ENCODE results near the gene LEKR1.
A peak's percentile ranks its signal among the peaks of the same experiment; 100 is the strongest.

Gene LEKR1

DNA sequence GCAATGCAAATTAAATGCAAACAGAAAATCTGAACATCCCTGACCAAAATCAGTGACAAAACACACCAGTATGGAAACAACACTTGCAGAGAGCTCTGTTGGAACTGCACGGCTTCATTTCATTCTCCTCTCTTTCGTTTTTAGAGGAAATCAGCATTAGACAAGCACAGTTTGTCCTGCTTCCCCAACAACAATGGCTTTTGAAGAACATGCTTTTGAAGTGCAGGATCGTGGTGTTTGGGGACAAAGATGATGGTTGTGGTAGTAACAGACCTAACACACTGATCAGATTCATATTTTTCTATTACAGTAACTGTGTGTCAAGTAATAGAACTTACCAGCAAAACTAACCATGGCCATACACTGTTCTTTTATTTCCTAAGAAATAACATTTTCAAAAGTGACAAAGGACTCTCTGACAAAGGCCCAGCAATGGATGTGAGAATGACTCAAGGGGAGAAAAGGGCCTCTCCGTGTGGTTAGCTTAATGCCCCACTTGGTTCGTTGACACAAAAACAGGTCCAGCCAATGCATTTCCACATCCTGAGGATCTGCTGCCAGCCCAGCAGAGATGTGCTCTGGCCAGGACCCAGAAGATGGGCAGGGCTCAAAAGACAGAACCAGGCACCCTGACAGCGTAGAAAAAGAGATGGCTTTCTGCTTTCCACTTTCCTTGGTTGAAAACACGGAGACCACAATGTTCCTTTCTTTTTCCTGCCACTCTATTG is 249.7 kb downstream of the LEKR1 start:
- H3K27ac Mint-ChIP-seq = no peak overlapping the region
- H3K27me3 Mint-ChIP-seq = no peaks in the 10 kb centered on the region
- no peaks in the 10 kb centered on the region for H3K9me3 Mint-ChIP-seq
- intact Hi-C loops (cut with micrococcal nuclease) = loop anchor here (10.0 kb wide), 1 partner anchor 91 kb away; no protein-coding TSS in a partner anchor
- H3K4me1 Mint-ChIP-seq (ENCODE audit: low read depth) = no peaks in the 10 kb centered on the region
- no peak overlapping the region for H3K4me3 Mint-ChIP-seq
- no peaks in the 10 kb centered on the region for H3K36me3 Mint-ChIP-seq (ENCODE audit: low read depth)

DNA sequence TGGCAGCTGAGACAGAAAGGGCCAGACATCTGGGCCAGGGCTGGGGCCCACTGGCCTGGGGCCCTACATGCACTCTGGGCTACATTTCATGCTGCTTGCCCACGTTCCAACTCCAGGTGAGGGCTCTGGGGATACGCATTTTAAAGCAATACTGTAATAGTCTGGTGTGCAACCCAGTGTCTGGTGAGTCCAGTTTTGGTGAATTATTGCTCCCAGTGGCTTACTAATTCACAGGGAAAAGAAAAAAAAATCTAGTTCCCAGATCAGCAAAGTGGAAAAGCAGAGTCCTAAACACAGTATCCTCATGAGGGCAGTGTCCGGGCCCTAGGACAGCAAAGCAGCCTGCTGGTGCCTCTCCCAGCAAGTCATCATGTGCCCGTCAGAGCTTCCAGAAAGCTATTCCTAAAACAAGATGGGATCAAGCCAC is 251.4 kb downstream of the LEKR1 start:
- no peak overlapping the region for H3K27ac Mint-ChIP-seq
- H3K9me3 Mint-ChIP-seq = no peaks in the 10 kb centered on the region
- peaks cover 4% of the 10 kb centered on the region for H3K27me3 Mint-ChIP-seq
- H3K4me3 Mint-ChIP-seq = no peak overlapping the region
- intact Hi-C loops (cut with micrococcal nuclease) = loop anchor here (10.0 kb wide), 1 partner anchor 93 kb away; no protein-coding TSS in a partner anchor
- H3K4me1 Mint-ChIP-seq (ENCODE audit: low read depth) = no peaks in the 10 kb centered on the region
- H3K36me3 Mint-ChIP-seq (ENCODE audit: low read depth) = no peaks in the 10 kb centered on the region

- Mint-ChIP-seq H3K4me3 (no peak overlapping the region), H3K27ac (no peak overlapping the region), H3K36me3 (ENCODE audit: low read depth) (no peaks in the 10 kb centered on the region)
Observed at GRCh38 chr3:157078131-157078810, 252.1 kb downstream of the LEKR1 start.

DNA sequence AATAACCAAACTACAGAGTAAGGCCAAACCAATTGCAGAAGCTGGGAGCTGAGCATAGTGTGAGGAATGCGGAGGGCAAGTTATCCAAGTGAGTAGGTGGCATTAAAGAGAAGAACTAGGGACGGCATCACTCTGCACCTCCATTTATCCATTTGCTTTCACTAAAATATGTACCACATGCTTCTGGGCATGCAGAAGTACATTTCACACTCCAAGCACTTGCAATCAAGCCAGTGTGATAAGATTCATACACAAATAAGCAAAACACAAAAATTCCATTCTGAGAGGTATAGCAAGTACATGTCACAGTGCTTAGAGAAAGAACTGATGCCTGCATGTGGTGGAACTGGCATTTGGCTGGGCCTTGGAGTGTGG is 252.6 kb downstream of the LEKR1 start:
- H3K36me3 Mint-ChIP-seq (ENCODE audit: low read depth) = no peaks in the 10 kb centered on the region
- intact Hi-C loops (cut with micrococcal nuclease) = loop anchor here (10.0 kb wide), 1 partner anchor 94 kb away; no protein-coding TSS in a partner anchor
- no peak overlapping the region for H3K27ac Mint-ChIP-seq

More at GRCh38 chr3:157078131-157078810, 252.1 kb downstream of the LEKR1 start:
- H3K9me3 Mint-ChIP-seq = no peaks in the 10 kb centered on the region
- intact Hi-C loops (cut with micrococcal nuclease) = loop anchor here (10.0 kb wide), 1 partner anchor 93 kb away; no protein-coding TSS in a partner anchor
- peaks cover 8% of the 10 kb centered on the region for H3K27me3 Mint-ChIP-seq
- H3K4me1 Mint-ChIP-seq (ENCODE audit: low read depth) = no peaks in the 10 kb centered on the region

GRCh38 chr3:157079676-157080369 is 253.7 kb downstream of the LEKR1 start:
- H3K4me1 Mint-ChIP-seq (ENCODE audit: low read depth) = no peaks in the 10 kb centered on the region
- peaks cover 8% of the 10 kb centered on the region for H3K27me3 Mint-ChIP-seq
- no peaks in the 10 kb centered on the region for H3K9me3 Mint-ChIP-seq
- intact Hi-C loops (cut with micrococcal nuclease) = loop anchor here (2.0 to 10.0 kb wide), 4 partner anchors 57 to 929 kb away; no protein-coding TSS in a partner anchor
- H3K4me3 Mint-ChIP-seq = no peak overlapping the region
- H3K36me3 Mint-ChIP-seq (ENCODE audit: low read depth) = no peaks in the 10 kb centered on the region
- H3K27ac Mint-ChIP-seq = no peak overlapping the region

More for the DNA sequence above, 252.6 kb downstream of the LEKR1 start:
- peaks cover 8% of the 10 kb centered on the region for H3K27me3 Mint-ChIP-seq
- no peaks in the 10 kb centered on the region for H3K9me3 Mint-ChIP-seq
- no peaks in the 10 kb centered on the region for H3K4me1 Mint-ChIP-seq (ENCODE audit: low read depth)
- H3K4me3 Mint-ChIP-seq = no peak overlapping the region

DNA sequence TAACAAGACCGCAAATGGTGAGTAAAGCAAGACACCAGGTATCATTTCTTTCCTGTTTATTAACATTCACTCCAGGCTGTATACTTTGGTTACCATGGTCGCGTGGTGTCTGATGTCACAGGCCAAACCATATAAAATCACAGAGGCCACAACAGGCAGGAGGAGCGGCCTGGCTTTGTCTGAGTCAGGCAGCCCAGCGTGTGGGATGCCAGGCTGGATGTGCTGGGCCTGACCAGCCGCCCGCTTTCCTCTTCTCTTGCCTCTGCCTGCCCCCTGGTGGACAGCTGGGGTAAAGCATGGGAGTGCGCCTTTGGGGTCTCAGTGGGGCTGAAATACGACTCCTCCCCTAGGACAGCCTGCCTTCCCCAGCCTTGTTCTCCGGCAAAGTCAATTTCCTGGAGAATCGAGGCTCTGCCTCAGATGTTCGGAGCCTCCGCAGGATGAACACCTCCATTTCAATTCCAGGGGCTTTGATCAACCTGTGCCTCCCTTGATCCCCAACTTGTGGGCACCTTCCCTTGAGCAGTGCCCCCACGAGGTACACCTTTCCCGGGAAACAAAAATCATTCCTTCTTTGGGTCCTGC is 255.6 kb downstream of the LEKR1 start:
- H3K4me1 Mint-ChIP-seq (ENCODE audit: low read depth) = no peaks in the 10 kb centered on the region
- H3K36me3 Mint-ChIP-seq (ENCODE audit: low read depth) = no peaks in the 10 kb centered on the region
- intact Hi-C loops (cut with micrococcal nuclease) = loop anchor here (2.0 kb wide), 3 partner anchors 55 to 931 kb away; no protein-coding TSS in a partner anchor
- no peak overlapping the region for H3K4me3 Mint-ChIP-seq
- peaks cover 8% of the 10 kb centered on the region for H3K27me3 Mint-ChIP-seq
- H3K9me3 Mint-ChIP-seq = no peaks in the 10 kb centered on the region
- H3K27ac Mint-ChIP-seq = no peak overlapping the region

GRCh38 chr3:157082305-157082982 is 256.3 kb downstream of the LEKR1 start:
- no peaks in the 10 kb centered on the region for H3K4me1 Mint-ChIP-seq (ENCODE audit: low read depth)
- no peak overlapping the region for H3K4me3 Mint-ChIP-seq
- peaks cover 10% of the 10 kb centered on the region for H3K27me3 Mint-ChIP-seq
- no peaks in the 10 kb centered on the region for H3K36me3 Mint-ChIP-seq (ENCODE audit: low read depth)
- H3K9me3 Mint-ChIP-seq = no peaks in the 10 kb centered on the region
- intact Hi-C loops (cut with micrococcal nuclease) = no loop called here
- H3K27ac Mint-ChIP-seq = no peak overlapping the region

DNA sequence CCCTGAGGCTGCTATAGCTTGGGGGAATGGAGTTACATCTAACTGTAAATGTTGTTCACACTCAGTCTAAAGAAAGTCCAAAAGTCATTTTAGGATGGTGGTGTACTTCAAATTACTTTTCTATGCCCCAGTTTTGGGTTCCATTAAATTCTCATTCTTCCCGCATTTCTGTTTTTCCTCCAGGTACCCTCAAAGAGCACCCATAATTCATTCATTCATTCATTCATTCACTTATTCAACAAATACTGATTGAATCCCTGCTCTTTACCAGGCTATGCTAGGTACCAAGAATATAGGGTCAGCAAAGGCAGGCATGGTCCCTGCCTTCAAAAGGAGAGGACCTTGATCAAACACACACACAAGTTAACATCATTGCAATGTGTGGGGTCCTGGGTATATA is 257.7 kb downstream of the LEKR1 start:
- H3K9me3 Mint-ChIP-seq = no peaks in the 10 kb centered on the region
- no peak overlapping the region for H3K4me3 Mint-ChIP-seq
- H3K36me3 Mint-ChIP-seq (ENCODE audit: low read depth) = no peaks in the 10 kb centered on the region
- H3K27ac Mint-ChIP-seq = no peak overlapping the region
- peaks cover 9% of the 10 kb centered on the region for H3K4me1 Mint-ChIP-seq (ENCODE audit: low read depth)
- intact Hi-C loops (cut with micrococcal nuclease) = no loop called here
- peaks cover 13% of the 10 kb centered on the region for H3K27me3 Mint-ChIP-seq

GRCh38 chr3:157086060-157086750 is 260.1 kb downstream of the LEKR1 start:
- intact Hi-C loops (cut with micrococcal nuclease) = no loop called here
- Mint-ChIP-seq H3K27ac (no peak overlapping the region), H3K27me3 (peaks cover 13% of the 10 kb centered on the region), H3K36me3 (ENCODE audit: low read depth) (no peaks in the 10 kb centered on the region), H3K4me3 (no peak overlapping the region), H3K4me1 (ENCODE audit: low read depth) (peaks cover 27% of the 10 kb centered on the region), H3K9me3 (no peaks in the 10 kb centered on the region)

DNA sequence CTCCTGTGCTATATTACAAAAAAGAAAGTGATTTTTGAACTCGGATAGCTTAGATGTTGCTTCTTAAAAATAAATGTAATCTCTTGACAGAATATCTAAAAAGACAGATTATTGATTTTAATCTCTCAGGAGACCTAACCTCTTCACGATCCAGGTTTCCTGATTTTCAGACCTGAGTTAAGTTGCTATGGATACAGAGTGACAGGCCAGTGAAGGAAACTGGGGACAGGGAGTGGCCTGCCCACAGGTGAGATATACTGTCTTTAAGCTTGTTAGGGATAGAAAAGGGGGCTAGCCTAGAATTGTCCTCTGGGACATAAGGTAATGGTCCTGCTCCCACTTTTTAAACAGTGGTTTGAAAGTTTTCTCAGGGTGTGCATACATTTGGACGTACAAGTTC is 260.6 kb downstream of the LEKR1 start:
- peaks cover 30% of the 10 kb centered on the region for H3K4me1 Mint-ChIP-seq (ENCODE audit: low read depth)
- H3K9me3 Mint-ChIP-seq = no peaks in the 10 kb centered on the region
- intact Hi-C loops (cut with micrococcal nuclease) = no loop called here
- H3K4me3 Mint-ChIP-seq = no peak overlapping the region
- no peak overlapping the region for H3K27ac Mint-ChIP-seq
- H3K36me3 Mint-ChIP-seq (ENCODE audit: low read depth) = no peaks in the 10 kb centered on the region
- H3K27me3 Mint-ChIP-seq = peaks cover 13% of the 10 kb centered on the region

DNA sequence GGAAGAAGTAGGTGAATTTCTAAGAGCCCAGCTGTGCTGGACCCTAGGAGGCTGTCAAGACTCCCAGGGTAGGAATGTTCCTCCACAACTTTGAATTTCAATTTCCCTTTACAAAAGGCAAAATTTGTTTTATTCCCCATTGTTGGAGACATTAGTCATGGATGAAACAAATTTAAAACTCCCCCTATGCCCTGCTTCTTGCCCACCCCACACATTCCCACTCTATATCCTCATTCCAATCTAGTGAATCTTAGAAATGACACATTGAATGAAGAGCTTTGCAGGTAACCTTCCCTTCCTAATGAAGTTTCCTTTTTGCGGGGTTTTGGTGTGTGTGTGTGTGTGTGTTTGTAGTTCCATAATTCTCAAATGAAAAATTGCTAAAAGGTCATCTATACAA is 261.2 kb downstream of the LEKR1 start:
- Mint-ChIP-seq H3K4me1 (ENCODE audit: low read depth) (peaks cover 30% of the 10 kb centered on the region), H3K27ac (no peak overlapping the region), H3K9me3 (no peaks in the 10 kb centered on the region), H3K27me3 (peaks cover 10% of the 10 kb centered on the region), H3K36me3 (ENCODE audit: low read depth) (no peaks in the 10 kb centered on the region), H3K4me3 (no peak overlapping the region)
- intact Hi-C loops (cut with micrococcal nuclease) = no loop called here

DNA sequence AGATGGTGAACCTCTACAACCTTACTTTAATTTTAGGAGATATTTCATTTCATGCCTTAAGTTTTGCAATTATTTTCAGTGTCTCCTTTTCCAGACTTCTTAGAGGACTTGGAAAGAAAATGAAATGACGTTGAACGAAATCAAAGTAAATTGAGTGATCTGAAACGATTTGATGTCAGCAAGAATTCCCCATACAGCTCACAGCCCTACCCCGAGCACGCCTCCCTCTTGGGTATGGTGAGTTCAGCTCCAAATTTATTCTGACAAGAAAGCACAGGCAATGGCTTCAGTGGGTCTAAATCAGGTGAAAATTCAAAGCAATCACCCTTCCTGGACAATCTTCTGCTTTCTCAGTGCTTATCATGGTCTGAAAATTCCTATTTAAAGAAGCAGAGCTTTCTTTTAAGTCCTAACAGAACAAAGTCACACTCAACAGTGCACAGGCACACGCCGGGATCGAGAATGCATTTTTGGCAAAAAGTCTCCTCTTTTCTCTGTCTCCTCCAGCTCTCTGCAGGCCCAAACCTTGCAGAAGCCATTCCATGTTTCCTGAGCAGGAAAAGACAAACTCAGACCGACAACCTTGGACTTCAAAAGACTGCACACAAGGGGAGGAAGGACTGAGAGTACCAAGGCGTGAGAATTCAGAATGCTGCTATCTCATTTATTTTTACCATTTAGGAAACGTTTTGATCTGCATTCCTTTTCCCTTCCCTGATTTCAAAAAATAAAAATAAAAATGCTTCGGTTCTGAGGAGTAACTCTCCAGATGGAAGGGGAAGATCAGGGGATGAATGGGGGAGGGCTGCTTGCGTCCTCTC is 261.8 kb downstream of the LEKR1 start:
- H3K27ac Mint-ChIP-seq = peak overlapping the region; percentile 96
- peaks cover 7% of the 10 kb centered on the region for H3K27me3 Mint-ChIP-seq
- H3K4me3 Mint-ChIP-seq = peak overlapping the region; percentile 81
- intact Hi-C loops (cut with micrococcal nuclease) = loop anchor here (2.0 kb wide), 3 partner anchors 271 to 533 kb away; partner anchors contain the start of genes SSR3 and TIPARP
- H3K36me3 Mint-ChIP-seq (ENCODE audit: low read depth) = no peaks in the 10 kb centered on the region
- H3K9me3 Mint-ChIP-seq = no peaks in the 10 kb centered on the region
- peaks cover 30% of the 10 kb centered on the region for H3K4me1 Mint-ChIP-seq (ENCODE audit: low read depth)

Measured in dendritic cell treated with granulocyte-macrophage colony-stimulating factor and Interleukin-4, amounts not matched to agents 40 ng/mL and 50 ng/mL, for 4 days (primary cell).